ENCODE results near the gene CDC42BPB. TPM values are rescaled to one million over a fixed set of nuclear protein-coding genes. Genes with fewer than 3 reads are reported as not detected.

CDC42BPB gene
- total and polyA plus RNA-seq, 2 of the 4 experiments (the other 2 are of a cell fraction): 49.1 to 81.4 TPM

GRCh38 chr14:103090481-103091020 lies 33.2 kb upstream of the CDC42BPB start:
- Histone ChIP-seq H3K4me3 (ENCODE audit: insufficient read depth, low read depth, low read length) (no peak overlapping the region), H2AK9ac (replicated peaks; ENCODE audit: low read depth, low read length, poor library complexity) (peak overlapping the region; percentile 40), H3K36me3 (ENCODE audit: control insufficient read depth, insufficient read depth, low read length) (no peaks in the 10 kb centered on the region), H4K8ac (ENCODE audit: low read depth in 2 of 2, low read length in 2 of 2) (no peak overlapping the region), H3K23ac (ENCODE audit: low read depth, low read length) (no peak overlapping the region), H4K20me1 (ENCODE audit: insufficient read depth, low read length) (no peaks in the 10 kb centered on the region; the same call in 1 of the 2 replicates), H3K79me1 (ENCODE audit: low read depth in 1 of 2, low read length in 2 of 2) (no peaks in the 10 kb centered on the region), H2BK20ac (ENCODE audit: low read depth, low read length) (no peak overlapping the region), H3K27me3 (ENCODE audit: control insufficient read depth, insufficient read depth, low read length) (peaks cover 43% of the 10 kb centered on the region), H3K18ac (ENCODE audit: low read depth, low read length) (no peak overlapping the region), H2BK15ac (ENCODE audit: low read depth, low read length) (no peak overlapping the region), H3K9ac (ENCODE audit: low read depth, low read length) (no peak overlapping the region), H3K4me1 (ENCODE audit: control insufficient read depth, insufficient read depth, low read length) (peaks cover 11% of the 10 kb centered on the region), H3K4ac (ENCODE audit: low read depth, low read length) (no peak overlapping the region), H2AFZ (replicated peaks; ENCODE audit: low read length, poor library complexity) (no peak overlapping the region), H3K14ac (replicated peaks; ENCODE audit: low read depth, low read length) (no peak overlapping the region), H3K27ac (ENCODE audit: insufficient read depth, low read length) (no peak overlapping the region), H3K9me3 (ENCODE audit: control insufficient read depth, insufficient read depth, low read length) (no peaks in the 10 kb centered on the region; the same call in 1 of the 2 replicates), H3K9me1 (ENCODE audit: insufficient read depth, low read length) (no peaks in the 10 kb centered on the region), H2BK120ac (ENCODE audit: low read depth, low read length) (no peak overlapping the region), H3K4me2 (ENCODE audit: low read depth, low read length) (no peak overlapping the region), H2AK5ac (ENCODE audit: low read depth, low read length) (no peak overlapping the region), H4K91ac (ENCODE audit: insufficient read depth, low read depth, low read length) (no peak overlapping the region), H2BK5ac (ENCODE audit: low read depth, low read length, poor library complexity, severe bottlenecking) (no peak overlapping the region), H3K56ac (ENCODE audit: extremely low read depth, insufficient read depth, low read length) (no peak overlapping the region), H4K5ac (ENCODE audit: low read depth, low read length) (no peak overlapping the region)
- intact Hi-C loops (cut with micrococcal nuclease) (no loop called here), dilution Hi-C loops (cut with HindIII; ENCODE audit: low sequenced_read_pairs, unreplicated experiment) (no loop called here), in situ Hi-C loops (cut with MboI; ENCODE audit: low sequenced_read_pairs) (no loop called here)
- TF ChIP-seq MAZ (IDR thresholded peaks at IDR 0.05; ENCODE audit: borderline replicate concordance, low read depth, low read length): no peak
- no peak for TF ChIP-seq RCOR1 (IDR thresholded peaks at IDR 0.05; ENCODE audit: insufficient replicate concordance, low read length)
- TF ChIP-seq CEBPB (IDR thresholded peaks at IDR 0.05; ENCODE audit: low read depth, low read length): no peak
- no peak for TF ChIP-seq MXI1 (IDR thresholded peaks at IDR 0.05; ENCODE audit: borderline replicate concordance, low read depth, low read length)
- TF ChIP-seq CTCF (conservative IDR thresholded peaks at IDR 0.05; ENCODE audit: low read depth, low read length): no peak
- no peak for TF ChIP-seq MAFK (IDR thresholded peaks at IDR 0.05; ENCODE audit: low read depth, low read length)
- no peak for TF ChIP-seq USF2 (IDR thresholded peaks at IDR 0.05; ENCODE audit: low read depth, low read length)
- no peak for TF ChIP-seq RAD21 (IDR thresholded peaks at IDR 0.05; ENCODE audit: low read length)
- no peak for TF ChIP-seq NFE2L2 (IDR thresholded peaks at IDR 0.05; ENCODE audit: low read depth, low read length)
- TF ChIP-seq FOS (IDR thresholded peaks at IDR 0.05; ENCODE audit: low read depth, low read length): no peak
- no peak for TF ChIP-seq CHD1 (IDR thresholded peaks at IDR 0.05; ENCODE audit: low read depth, low read length)
- TF ChIP-seq BHLHE40 (IDR thresholded peaks at IDR 0.05; ENCODE audit: low read depth, low read length): no peak
- no peak for TF ChIP-seq RFX5 (IDR thresholded peaks at IDR 0.05; ENCODE audit: low read depth, low read length)
- no peak for TF ChIP-seq ELK1 (IDR thresholded peaks at IDR 0.05; ENCODE audit: borderline replicate concordance, low read depth, low read length)
- TF ChIP-seq SMC3 (IDR thresholded peaks at IDR 0.05; ENCODE audit: low read depth, low read length): no peak
- no peak for TF ChIP-seq POLR2A (IDR thresholded peaks at IDR 0.05; ENCODE audit: low read depth, low read length)
- POLR2A ChIA-PET (ENCODE audit: unreplicated experiment): no interaction called here
- 75% methylated on average over 2 of the region's 12 CpGs; no CpG with 5 or more reads in 1 of the 2 experiments for WGBS, 2 experiments (ENCODE audit: extremely low coverage in 2 of 2, insufficient read length in 1 of 2)
- BruUV-seq (replicated peaks): no TSS peak
- no peak for ATAC-seq (ENCODE audit: low read depth)
- no peak for DNase-seq
- CTCF ChIA-PET: no interaction called here
